A549 (cell line): ENCODE data around the gene ATP4A.
A peak's percentile ranks its signal among the peaks of the same experiment; 100 is the strongest.

Experiments
- EP300 ChIP-seq, 2 experiments: fragments of >200 bp; sonication (Bioruptor Twin); formaldehyde crosslinking; IDR thresholded peaks; 2 replicates in 1 of 2; 3 replicates in 1 of 2; pipeline ENCODE4 v1.6.1; 2016 to 2017
- KDM5A ChIP-seq: fragments of 200-600 bp; sonication (generic); IDR thresholded peaks from 2 replicates; pipeline ENCODE4 v1.6.1; 2016; ENCODE audit warnings: antibody characterized with exemption, mild to moderate bottlenecking
- NFE2L2 ChIP-seq: fragments of 150-350 bp; conservative IDR thresholded peaks from 2 replicates; pipeline ENCODE4 v1.6.1; 2014; ENCODE audit warnings: low read length
- POLR2A ChIP-seq: IDR thresholded peaks from 2 replicates; pipeline ENCODE4 v1.6.1; 2012; ENCODE audit warnings: mild to moderate bottlenecking, low read length
- RAD21 ChIP-seq, 2 experiments: fragments of >200 bp in 1 of 2; sonication (Bioruptor Twin) in 1 of 2; formaldehyde crosslinking in 1 of 2; IDR thresholded peaks in 1 of 2; conservative IDR thresholded peaks in 1 of 2; 2 replicates in 1 of 2; 3 replicates in 1 of 2; pipeline ENCODE4 v1.6.1; 2012 to 2018; ENCODE audit warnings: inconsistent platforms in 1 of 2
- TF ChIP-seq, protein P1 (sequence below): fragments of >200 bp; sonication (Bioruptor Twin); formaldehyde crosslinking; IDR thresholded peaks from 3 replicates; pipeline ENCODE4 v1.5.1; 2016
- TF ChIP-seq, protein P2 (sequence below): fragments of 450-650 bp; IDR thresholded peaks from 2 replicates; pipeline ENCODE4 v1.6.1; 2014; ENCODE audit warnings: antibody characterized with exemption

DNA sequence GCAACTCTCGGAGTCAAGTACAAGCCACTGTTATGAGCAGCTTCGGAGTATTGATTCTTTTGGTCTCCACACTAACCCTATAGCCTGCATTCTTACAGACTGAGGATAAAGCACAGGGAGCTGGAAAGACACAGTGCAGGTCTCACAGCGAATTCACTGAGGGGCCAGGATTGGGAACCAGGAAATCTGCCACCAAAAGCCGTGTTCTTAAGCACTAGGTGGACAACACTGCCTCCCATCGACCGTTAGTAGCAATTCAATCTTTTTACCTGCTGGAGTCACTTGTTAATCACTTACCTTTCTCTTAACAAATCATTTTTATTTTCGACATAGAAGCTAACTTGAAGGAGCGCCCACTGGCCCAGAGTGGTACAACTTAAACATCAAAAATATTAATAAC is 28.8 kb upstream of the ATP4A start:
- TF ChIP-seq, protein P1, sequence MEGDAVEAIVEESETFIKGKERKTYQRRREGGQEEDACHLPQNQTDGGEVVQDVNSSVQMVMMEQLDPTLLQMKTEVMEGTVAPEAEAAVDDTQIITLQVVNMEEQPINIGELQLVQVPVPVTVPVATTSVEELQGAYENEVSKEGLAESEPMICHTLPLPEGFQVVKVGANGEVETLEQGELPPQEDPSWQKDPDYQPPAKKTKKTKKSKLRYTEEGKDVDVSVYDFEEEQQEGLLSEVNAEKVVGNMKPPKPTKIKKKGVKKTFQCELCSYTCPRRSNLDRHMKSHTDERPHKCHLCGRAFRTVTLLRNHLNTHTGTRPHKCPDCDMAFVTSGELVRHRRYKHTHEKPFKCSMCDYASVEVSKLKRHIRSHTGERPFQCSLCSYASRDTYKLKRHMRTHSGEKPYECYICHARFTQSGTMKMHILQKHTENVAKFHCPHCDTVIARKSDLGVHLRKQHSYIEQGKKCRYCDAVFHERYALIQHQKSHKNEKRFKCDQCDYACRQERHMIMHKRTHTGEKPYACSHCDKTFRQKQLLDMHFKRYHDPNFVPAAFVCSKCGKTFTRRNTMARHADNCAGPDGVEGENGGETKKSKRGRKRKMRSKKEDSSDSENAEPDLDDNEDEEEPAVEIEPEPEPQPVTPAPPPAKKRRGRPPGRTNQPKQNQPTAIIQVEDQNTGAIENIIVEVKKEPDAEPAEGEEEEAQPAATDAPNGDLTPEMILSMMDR: peak; percentile 50
- peak; percentile 51 to 61 for TF ChIP-seq RAD21 (conservative IDR thresholded peaks at IDR 0.05 in 1 of 2, IDR thresholded peaks at IDR 0.05 in 1 of 2)
- no peak for TF ChIP-seq POLR2A
- TF ChIP-seq NFE2L2: no peak
- TF ChIP-seq, protein P2, sequence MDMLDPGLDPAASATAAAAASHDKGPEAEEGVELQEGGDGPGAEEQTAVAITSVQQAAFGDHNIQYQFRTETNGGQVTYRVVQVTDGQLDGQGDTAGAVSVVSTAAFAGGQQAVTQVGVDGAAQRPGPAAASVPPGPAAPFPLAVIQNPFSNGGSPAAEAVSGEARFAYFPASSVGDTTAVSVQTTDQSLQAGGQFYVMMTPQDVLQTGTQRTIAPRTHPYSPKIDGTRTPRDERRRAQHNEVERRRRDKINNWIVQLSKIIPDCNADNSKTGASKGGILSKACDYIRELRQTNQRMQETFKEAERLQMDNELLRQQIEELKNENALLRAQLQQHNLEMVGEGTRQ: no peak
- no peak for TF ChIP-seq EP300 (IDR thresholded peaks at IDR 0.05)
- no peak for TF ChIP-seq KDM5A
